ENCODE results near the gene MACF1.
"Not testable (repeated sequence)": the region's sequence is repeated elsewhere in the genome, so short reads cannot be mapped to it uniquely, and the experiment has no call there.

The MACF1 gene

GRCh38 chr1:39205102-39205780, 746 bp downstream of the MACF1 start:
- CTCF ChIA-PET = interaction anchor here (0.9 to 3.4 kb wide), 8 partner anchors 9 to 134 kb away, joined by 3 to 55 read pairs (median 4); no protein-coding TSS in a partner anchor
- no peak for TF ChIP-seq ARNT (IDR thresholded peaks at IDR 0.05)
- TF ChIP-seq PKNOX1 (IDR thresholded peaks at IDR 0.05) = no peak
- no peak for TF ChIP-seq SP1 (IDR thresholded peaks at IDR 0.05)
- TF ChIP-seq FOXA1 (IDR thresholded peaks at IDR 0.05) = no peak
- TF ChIP-seq SUZ12 (IDR thresholded peaks at IDR 0.05) = no peak
- POLR2A ChIA-PET = interaction anchor here (0.6 to 1.7 kb wide), 8 partner anchors 9 to 204 kb away, joined by 3 to 16 read pairs (median 3); no protein-coding TSS in a partner anchor
- DNase-seq (ENCODE audit: extremely low spot score) = no peak

DNA sequence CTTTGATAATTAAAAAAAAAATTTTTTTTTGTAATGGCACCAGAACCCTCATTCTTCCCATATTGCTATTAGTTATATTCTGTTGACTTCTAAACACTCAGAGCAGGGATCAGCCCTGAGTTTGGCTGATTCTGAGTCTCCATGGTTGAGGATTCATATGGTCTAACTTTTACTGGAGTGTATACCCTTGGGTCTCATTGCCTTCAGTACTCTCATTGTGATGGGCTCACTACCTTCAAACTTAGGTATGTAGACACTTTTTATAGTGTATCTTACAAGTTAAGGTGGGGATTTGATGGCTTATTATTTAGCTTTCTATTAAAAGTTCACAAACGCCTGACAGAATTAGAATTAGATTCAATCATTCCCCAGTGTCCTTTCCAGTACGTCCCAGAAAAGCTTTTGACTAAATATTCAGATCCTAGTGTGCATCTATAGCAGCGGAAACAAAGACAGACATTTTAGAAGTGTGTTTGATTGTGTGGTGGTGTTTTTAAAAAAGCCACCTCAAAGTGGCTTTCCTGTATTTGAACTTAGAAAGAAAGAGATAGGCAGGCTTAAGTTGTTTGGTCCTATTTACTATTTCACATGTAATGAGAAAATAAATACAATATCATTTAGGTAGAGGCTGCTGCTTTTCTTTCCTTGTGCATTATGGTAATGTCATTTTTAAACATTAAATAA, 1.4 kb downstream of the MACF1 start:
- ChIA-PET CTCF (interaction anchor here (1.1 to 3.4 kb wide), 3 partner anchors 8 to 22 kb away, joined by 3 to 55 read pairs (median 8); no protein-coding TSS in a partner anchor), POLR2A (interaction anchor here (1.0 to 1.7 kb wide), 3 partner anchors 8 to 102 kb away, joined by 3 to 16 read pairs (median 11); no protein-coding TSS in a partner anchor)
- no peak for DNase-seq (ENCODE audit: extremely low spot score)
- TF ChIP-seq ZNF384 (IDR thresholded peaks at IDR 0.05) (no peak), FOXA1 (IDR thresholded peaks at IDR 0.05) (no peak), LEF1 (IDR thresholded peaks at IDR 0.05; ENCODE audit: borderline replicate concordance) (no peak), PKNOX1 (IDR thresholded peaks at IDR 0.05) (no peak), SUZ12 (IDR thresholded peaks at IDR 0.05) (no peak), ARNT (IDR thresholded peaks at IDR 0.05) (no peak), SP1 (IDR thresholded peaks at IDR 0.05) (no peak), FOXK2 (IDR thresholded peaks at IDR 0.05) (no peak), NFRKB (IDR thresholded peaks at IDR 0.05) (no peak), CTBP1 (IDR thresholded peaks at IDR 0.05; ENCODE audit: borderline replicate concordance) (no peak), FOXM1 (IDR thresholded peaks at IDR 0.05; ENCODE audit: borderline replicate concordance) (no peak), TARDBP (IDR thresholded peaks at IDR 0.05) (no peak), L3MBTL2 (conservative IDR thresholded peaks at IDR 0.05) (no peak)

DNA sequence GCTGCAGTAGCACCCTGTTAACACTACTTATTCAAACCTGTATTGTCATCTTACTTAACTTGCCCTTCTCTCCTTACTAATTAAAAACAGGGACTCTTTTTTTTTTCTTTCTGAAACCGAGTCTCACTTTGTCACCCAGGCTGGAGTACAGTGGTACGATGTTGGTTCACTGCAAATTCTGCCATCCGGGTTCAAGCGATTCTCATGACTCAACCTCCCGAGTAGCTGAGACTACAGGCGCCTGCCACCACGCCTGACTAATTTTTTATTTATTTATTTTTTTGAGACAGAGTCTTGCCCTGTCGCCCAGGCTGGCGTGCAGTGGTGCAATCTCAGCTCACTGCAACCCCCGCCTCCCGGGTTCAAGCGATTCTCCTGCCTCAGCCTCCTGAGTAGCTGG, 3.9 kb downstream of the MACF1 start:
- CTCF ChIA-PET = interaction anchor here (1.0 kb wide), 1 partner anchor 17 kb away, joined by 5 read pairs; no protein-coding TSS in a partner anchor
- POLR2A ChIA-PET; DNase-seq (ENCODE audit: extremely low spot score): not testable (repeated sequence)

DNA sequence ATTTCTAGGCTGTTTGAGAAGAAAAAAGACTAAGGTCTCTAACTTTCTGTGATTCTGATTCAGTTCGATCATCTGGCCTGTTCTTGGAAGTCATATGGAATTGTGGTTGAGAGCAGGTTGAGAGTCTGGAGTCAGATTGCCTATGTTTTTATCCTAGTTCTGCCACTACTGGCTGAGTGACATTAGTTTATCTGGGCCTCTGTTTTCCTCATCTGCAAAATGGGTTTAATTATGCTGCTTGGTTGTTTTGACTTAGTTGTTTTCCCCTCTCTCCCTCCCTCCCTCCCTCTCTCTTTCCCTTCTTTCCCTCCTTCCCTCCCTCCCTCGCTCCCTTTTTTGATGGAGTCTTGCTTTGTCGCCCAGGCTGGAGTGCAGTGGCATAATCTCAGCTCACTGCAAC, 6.2 kb downstream of the MACF1 start:
- POLR2A ChIA-PET = interaction anchor here (0.6 kb wide), 1 partner anchor 355 kb away, joined by 3 read pairs; no protein-coding TSS in a partner anchor
- no peak for DNase-seq (ENCODE audit: extremely low spot score)
- CTCF ChIA-PET = interaction anchor here (0.6 kb wide), 1 partner anchor 106 kb away, joined by 3 read pairs; no protein-coding TSS in a partner anchor
- no peak for TF ChIP-seq LEF1 (IDR thresholded peaks at IDR 0.05; ENCODE audit: borderline replicate concordance)
- TF ChIP-seq FOXK2 (IDR thresholded peaks at IDR 0.05) = no peak
- no peak for TF ChIP-seq L3MBTL2 (conservative IDR thresholded peaks at IDR 0.05)
- TF ChIP-seq TARDBP (IDR thresholded peaks at IDR 0.05) = no peak
- TF ChIP-seq BHLHE40 (IDR thresholded peaks at IDR 0.05; ENCODE audit: borderline replicate concordance) = no peak
- TF ChIP-seq ZNF384 (IDR thresholded peaks at IDR 0.05) = no peak
- no peak for TF ChIP-seq CTBP1 (IDR thresholded peaks at IDR 0.05; ENCODE audit: borderline replicate concordance)
- no peak for TF ChIP-seq PKNOX1 (IDR thresholded peaks at IDR 0.05)
- no peak for TF ChIP-seq HDGF (IDR thresholded peaks at IDR 0.05; ENCODE audit: borderline replicate concordance)
- no peak for TF ChIP-seq SUZ12 (IDR thresholded peaks at IDR 0.05)
- TF ChIP-seq ARNT (IDR thresholded peaks at IDR 0.05) = no peak
- no peak for TF ChIP-seq FOXM1 (IDR thresholded peaks at IDR 0.05; ENCODE audit: borderline replicate concordance)
- TF ChIP-seq ELF4 (IDR thresholded peaks at IDR 0.05) = no peak
- TF ChIP-seq NFRKB (IDR thresholded peaks at IDR 0.05) = no peak

- ChIA-PET POLR2A (no interaction called here), CTCF (interaction anchor here (0.9 to 4.1 kb wide), 2 partner anchors 20 to 46 kb away, joined by 3 to 14 read pairs; no protein-coding TSS in a partner anchor)
- no peak for DNase-seq (ENCODE audit: extremely low spot score)
- TF ChIP-seq NFRKB (IDR thresholded peaks at IDR 0.05) (no peak), ZNF384 (IDR thresholded peaks at IDR 0.05) (no peak), PKNOX1 (IDR thresholded peaks at IDR 0.05) (no peak), FOXM1 (IDR thresholded peaks at IDR 0.05; ENCODE audit: borderline replicate concordance) (no peak), SP1 (IDR thresholded peaks at IDR 0.05) (no peak), FOXK2 (IDR thresholded peaks at IDR 0.05) (no peak)
Observed at GRCh38 chr1:39212499-39212898, 8.0 kb downstream of the MACF1 start.

Data from HEK293T (cell line).